Stimulated activated naive CD8-positive, alpha-beta T cell treated with anti-CD3 and anti-CD28 coated beads, Interleukin-15, Interleukin-2, amounts not matched to agents 100 ng/mL and 50 ng/mL, for 24 hours (primary cell): ENCODE data around the gene TMEM18.

Experiments used
- H3K27ac Mint-ChIP-seq: one replicate; pipeline ENCODE4 v1.8.0; 2021; ENCODE audit warnings: mild to moderate bottlenecking, mixed read lengths
- H3K27me3 Mint-ChIP-seq: one replicate; pipeline ENCODE4 v1.8.0; 2021; ENCODE audit warnings: mixed read lengths
- H3K36me3 Mint-ChIP-seq: one replicate; pipeline ENCODE4 v1.8.0; 2021; ENCODE audit warnings: low read depth, mixed read lengths
- H3K4me1 Mint-ChIP-seq: one replicate; pipeline ENCODE4 v1.8.0; 2021; ENCODE audit warnings: low read depth, mixed read lengths
- H3K4me3 Mint-ChIP-seq: one replicate; pipeline ENCODE4 v1.8.0; 2021; ENCODE audit warnings: mild to moderate bottlenecking, mixed read lengths
- H3K9me3 Mint-ChIP-seq: one replicate; pipeline ENCODE4 v1.8.0; 2021; ENCODE audit warnings: mixed read lengths

The TMEM18 gene

GRCh38 chr2:643761-644160 lies 33.4 kb downstream of the TMEM18 start:
- Mint-ChIP-seq H3K27ac (no peak overlapping the region), H3K4me3 (no peak overlapping the region), H3K4me1 (no peaks in the 10 kb centered on the region), H3K9me3 (no peaks in the 10 kb centered on the region), H3K36me3 (no peaks in the 10 kb centered on the region), H3K27me3 (peaks cover 14% of the 10 kb centered on the region)

GRCh38 chr2:643334-643733 lies 33.9 kb downstream of the TMEM18 start:
- Mint-ChIP-seq H3K4me1 (no peaks in the 10 kb centered on the region), H3K4me3 (no peak overlapping the region), H3K9me3 (no peaks in the 10 kb centered on the region), H3K36me3 (no peaks in the 10 kb centered on the region), H3K27ac (no peak overlapping the region), H3K27me3 (peaks cover 14% of the 10 kb centered on the region)

- Mint-ChIP-seq H3K9me3 (no peaks in the 10 kb centered on the region), H3K27ac (no peak overlapping the region), H3K4me3 (no peak overlapping the region), H3K4me1 (peaks cover under 1% of the 10 kb centered on the region), H3K36me3 (no peaks in the 10 kb centered on the region), H3K27me3 (peaks cover 14% of the 10 kb centered on the region)
Observed at GRCh38 chr2:641872-642815, 35.1 kb downstream of the TMEM18 start.

GRCh38 chr2:641164-641871 lies 35.9 kb downstream of the TMEM18 start:
- Mint-ChIP-seq H3K27ac (no peak overlapping the region), H3K4me1 (peaks cover 4% of the 10 kb centered on the region), H3K9me3 (no peaks in the 10 kb centered on the region), H3K36me3 (no peaks in the 10 kb centered on the region), H3K27me3 (peaks cover 11% of the 10 kb centered on the region), H3K4me3 (no peak overlapping the region)

GRCh38 chr2:639703-640102 lies 37.5 kb downstream of the TMEM18 start:
- H3K27ac Mint-ChIP-seq = no peak overlapping the region
- H3K4me1 Mint-ChIP-seq = peaks cover 4% of the 10 kb centered on the region
- no peak overlapping the region for H3K4me3 Mint-ChIP-seq
- H3K9me3 Mint-ChIP-seq = no peaks in the 10 kb centered on the region
- peaks cover 6% of the 10 kb centered on the region for H3K27me3 Mint-ChIP-seq
- no peaks in the 10 kb centered on the region for H3K36me3 Mint-ChIP-seq

GRCh38 chr2:637804-638203 lies 39.4 kb downstream of the TMEM18 start:
- Mint-ChIP-seq H3K4me1 (peaks cover 4% of the 10 kb centered on the region), H3K27me3 (no peaks in the 10 kb centered on the region), H3K36me3 (no peaks in the 10 kb centered on the region), H3K9me3 (no peaks in the 10 kb centered on the region), H3K27ac (no peak overlapping the region), H3K4me3 (no peak overlapping the region)

GRCh38 chr2:637406-637776 lies 39.8 kb downstream of the TMEM18 start:
- H3K4me3 Mint-ChIP-seq = no peak overlapping the region
- H3K36me3 Mint-ChIP-seq = no peaks in the 10 kb centered on the region
- no peak overlapping the region for H3K27ac Mint-ChIP-seq
- no peaks in the 10 kb centered on the region for H3K27me3 Mint-ChIP-seq
- H3K9me3 Mint-ChIP-seq = no peaks in the 10 kb centered on the region
- peaks cover 4% of the 10 kb centered on the region for H3K4me1 Mint-ChIP-seq

- Mint-ChIP-seq H3K4me3 (peak overlapping the region; percentile 55), H3K27me3 (no peaks in the 10 kb centered on the region), H3K36me3 (no peaks in the 10 kb centered on the region), H3K27ac (peak overlapping the region; percentile 32), H3K9me3 (no peaks in the 10 kb centered on the region), H3K4me1 (peaks cover 4% of the 10 kb centered on the region)
Observed at GRCh38 chr2:636641-637405, 40.4 kb downstream of the TMEM18 start.

- no peaks in the 10 kb centered on the region for H3K9me3 Mint-ChIP-seq
- H3K36me3 Mint-ChIP-seq = no peaks in the 10 kb centered on the region
- H3K27me3 Mint-ChIP-seq = no peaks in the 10 kb centered on the region
- no peak overlapping the region for H3K4me3 Mint-ChIP-seq
- H3K4me1 Mint-ChIP-seq = peaks cover 4% of the 10 kb centered on the region
- no peak overlapping the region for H3K27ac Mint-ChIP-seq
Observed at GRCh38 chr2:635687-636621, 41.3 kb downstream of the TMEM18 start.

GRCh38 chr2:634636-635388 lies 42.4 kb downstream of the TMEM18 start:
- Mint-ChIP-seq H3K36me3 (no peaks in the 10 kb centered on the region), H3K4me3 (no peak overlapping the region), H3K27me3 (peaks cover 4% of the 10 kb centered on the region), H3K4me1 (peaks cover 4% of the 10 kb centered on the region), H3K27ac (no peak overlapping the region), H3K9me3 (no peaks in the 10 kb centered on the region)

GRCh38 chr2:634041-634440 lies 43.2 kb downstream of the TMEM18 start:
- H3K9me3 Mint-ChIP-seq = no peaks in the 10 kb centered on the region
- no peaks in the 10 kb centered on the region for H3K36me3 Mint-ChIP-seq
- peaks cover 4% of the 10 kb centered on the region for H3K4me1 Mint-ChIP-seq
- H3K27ac Mint-ChIP-seq = no peak overlapping the region
- peaks cover 6% of the 10 kb centered on the region for H3K27me3 Mint-ChIP-seq
- H3K4me3 Mint-ChIP-seq = no peak overlapping the region

GRCh38 chr2:633371-633770 lies 43.8 kb downstream of the TMEM18 start:
- Mint-ChIP-seq H3K27ac (no peak overlapping the region), H3K4me1 (peaks cover 4% of the 10 kb centered on the region), H3K9me3 (no peaks in the 10 kb centered on the region), H3K36me3 (no peaks in the 10 kb centered on the region), H3K4me3 (no peak overlapping the region), H3K27me3 (peaks cover 7% of the 10 kb centered on the region)

GRCh38 chr2:632471-632870 lies 44.7 kb downstream of the TMEM18 start:
- H3K4me1 Mint-ChIP-seq = peaks cover 4% of the 10 kb centered on the region
- H3K27me3 Mint-ChIP-seq = peaks cover 10% of the 10 kb centered on the region
- no peak overlapping the region for H3K4me3 Mint-ChIP-seq
- no peak overlapping the region for H3K27ac Mint-ChIP-seq
- H3K36me3 Mint-ChIP-seq = no peaks in the 10 kb centered on the region
- no peaks in the 10 kb centered on the region for H3K9me3 Mint-ChIP-seq
